HG02678 (cell line): ENCODE measurements around the gene FRG1.
"Not testable (repeated sequence)": the region's sequence is repeated elsewhere in the genome, so short reads cannot be mapped to it uniquely, and the experiment has no call there.

Experiments used
- ATAC-seq: cut with Tn5 transposase; IDR thresholded peaks from one replicate; pipeline ENCODE4 v1.9.1; 2021; ENCODE audit warnings: mild to moderate bottlenecking, moderate library complexity; ENCODE audit not compliant: unreplicated experiment

FRG1 gene

GRCh38 chr4:189940178-189941004 lies at the start of gene FRG1:
TSS of gene FRG1 (plus strand) at chr4:189940872. CDS start at chr4:189941010, 138 bp downstream.
- ATAC-seq = peak; percentile 99

- no peak for ATAC-seq
Measured at GRCh38 chr4:189897667-189898066, 43.0 kb upstream of the FRG1 start.

- ATAC-seq = not testable (repeated sequence)
Measured at GRCh38 chr4:189899481-189900015, 41.1 kb upstream of the FRG1 start.

- ATAC-seq = peak; percentile 85
Measured at GRCh38 chr4:189904420-189905027, 36.1 kb upstream of the FRG1 start.

- ATAC-seq = no peak
Measured at GRCh38 chr4:189912170-189912569, 28.5 kb upstream of the FRG1 start.

- no peak for ATAC-seq
Measured at GRCh38 chr4:189917161-189917891, 23.3 kb upstream of the FRG1 start.

GRCh38 chr4:189921058-189921457 lies 19.6 kb upstream of the FRG1 start:
- ATAC-seq = no peak

- not testable (repeated sequence) for ATAC-seq
Measured at GRCh38 chr4:189926742-189927141, 13.9 kb upstream of the FRG1 start.

GRCh38 chr4:189941005-189941450 lies 356 bp downstream of the FRG1 start:
- ATAC-seq = no peak

- ATAC-seq = not testable (repeated sequence)
Measured at GRCh38 chr4:189942412-189942811, 1.7 kb downstream of the FRG1 start.

GRCh38 chr4:189944077-189944476 lies 3.4 kb downstream of the FRG1 start:
- not testable (repeated sequence) for ATAC-seq

- ATAC-seq = not testable (repeated sequence)
Measured at GRCh38 chr4:189946906-189947305, 6.2 kb downstream of the FRG1 start.

- ATAC-seq = not testable (repeated sequence)
Measured at GRCh38 chr4:189948486-189948885, 7.8 kb downstream of the FRG1 start.

- ATAC-seq = not testable (repeated sequence)
Measured at GRCh38 chr4:189969291-189969690, 28.6 kb downstream of the FRG1 start.

GRCh38 chr4:189973646-189974045 lies 33.0 kb downstream of the FRG1 start:
- ATAC-seq = no peak

- no peak for ATAC-seq
Measured at GRCh38 chr4:189974056-189974455, 33.4 kb downstream of the FRG1 start.

- ATAC-seq = no peak
Measured at GRCh38 chr4:189979196-189980047, 38.8 kb downstream of the FRG1 start.

- not testable (repeated sequence) for ATAC-seq
Measured at GRCh38 chr4:189980292-189980691, 39.6 kb downstream of the FRG1 start.

GRCh38 chr4:189981970-189982369 lies 41.3 kb downstream of the FRG1 start:
- no peak for ATAC-seq

GRCh38 chr4:189983916-189984526 lies 43.3 kb downstream of the FRG1 start:
- not testable (repeated sequence) for ATAC-seq
